Inflammatory macrophage treated with lipopolysaccharide for 4 hours (primary cell): ENCODE data around the gene DPYSL3.
"Not testable (repeated sequence)": the region's sequence is repeated elsewhere in the genome, so short reads cannot be mapped to it uniquely, and the experiment has no call there.

ENCODE experiments used
- DNase-seq: peaks from one replicate; pipeline ENCODE4 v3.0.0-alpha.2; 2020

DPYSL3 gene

DNA sequence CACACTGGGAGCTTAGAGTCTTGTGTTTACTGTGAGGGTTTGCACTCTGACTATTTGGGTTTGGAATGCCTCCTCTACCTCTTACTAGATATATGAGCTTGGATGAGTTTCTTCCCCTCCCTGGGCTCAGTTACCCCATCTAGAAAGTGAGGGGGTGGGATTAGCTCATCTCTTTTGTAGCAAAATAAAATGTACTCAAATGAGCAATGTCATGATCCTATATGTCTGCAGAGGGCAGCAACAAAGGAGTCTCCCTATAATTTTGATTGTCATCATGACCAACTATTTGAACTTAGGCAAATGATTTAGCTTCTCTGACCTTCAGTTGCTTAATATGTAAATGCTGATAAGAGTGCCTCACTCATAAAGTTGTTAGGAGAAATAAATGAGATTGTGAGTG is 109.0 kb downstream of the DPYSL3 start:
- DNase-seq, result peak; percentile 81

DNA sequence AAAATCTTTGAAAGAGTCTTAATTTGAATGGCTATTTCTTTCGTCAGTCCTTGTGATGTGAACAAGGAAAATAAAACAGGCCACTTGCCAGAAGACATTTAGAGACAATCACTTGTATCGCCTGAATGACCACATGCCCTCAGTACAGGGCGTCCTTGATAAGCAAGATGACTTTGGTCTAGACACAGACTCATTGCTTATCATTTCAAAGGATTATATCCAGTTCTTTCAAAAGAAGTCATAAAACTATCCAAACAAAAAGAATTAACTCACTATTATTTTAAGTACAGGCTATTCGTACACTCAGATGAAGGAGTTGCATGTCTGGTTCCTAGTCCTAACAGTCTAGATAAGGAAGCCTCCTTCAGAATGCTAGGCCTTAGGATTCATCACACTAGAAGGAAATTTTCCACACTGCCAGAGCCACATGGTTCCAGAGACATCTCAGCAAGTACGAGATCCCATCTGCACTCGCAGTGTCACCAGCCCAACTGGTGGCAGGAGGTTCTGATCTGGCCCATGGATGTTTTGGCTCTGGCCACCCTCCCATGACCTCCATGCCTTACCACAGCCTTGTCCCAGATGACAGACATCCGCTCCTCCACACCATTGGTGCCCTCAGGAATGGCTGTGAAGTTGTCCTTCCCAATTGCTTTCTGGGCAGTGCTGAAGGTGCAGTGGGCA is 109.6 kb downstream of the DPYSL3 start:
- no peak for DNase-seq

DNA sequence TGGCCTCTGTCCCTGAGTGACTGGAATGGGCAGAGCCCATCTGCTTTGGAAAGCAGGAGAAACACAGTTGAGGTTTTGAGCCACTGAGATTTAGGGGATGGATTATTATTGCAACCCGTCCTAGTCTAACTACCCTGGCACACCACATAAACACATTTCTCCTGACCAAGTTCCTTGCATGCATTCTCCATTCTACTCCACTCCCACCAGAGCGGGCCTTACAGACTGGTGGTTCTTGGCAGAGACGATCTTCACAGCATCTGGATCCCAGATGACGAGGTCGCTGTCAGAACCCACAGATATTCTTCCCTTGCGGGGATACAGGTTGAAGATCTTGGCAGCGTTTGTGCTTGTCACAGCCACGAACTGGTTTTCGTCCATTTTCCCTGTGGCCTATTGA is 111.0 kb downstream of the DPYSL3 start:
- no peak for DNase-seq

DNA sequence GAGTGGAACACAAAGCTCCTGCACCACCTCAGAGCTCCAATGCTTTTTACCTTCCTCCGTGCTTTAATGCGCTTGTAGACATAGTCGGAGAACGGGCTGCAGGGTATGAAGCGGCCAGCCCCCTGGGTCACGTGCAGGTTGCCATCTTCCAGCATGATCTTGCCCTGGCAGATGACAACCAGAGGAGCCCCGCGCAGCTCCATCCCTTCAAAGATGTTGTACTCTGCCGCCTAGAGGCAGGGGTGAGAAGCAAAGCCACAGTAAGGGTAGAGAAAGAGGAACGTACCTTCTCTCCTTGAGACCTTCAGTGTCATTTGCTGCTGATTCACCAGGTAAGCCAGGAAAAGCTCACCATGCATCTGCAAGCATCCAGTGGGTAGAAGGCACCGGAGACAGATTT is 112.3 kb downstream of the DPYSL3 start:
- no peak for DNase-seq

DNA sequence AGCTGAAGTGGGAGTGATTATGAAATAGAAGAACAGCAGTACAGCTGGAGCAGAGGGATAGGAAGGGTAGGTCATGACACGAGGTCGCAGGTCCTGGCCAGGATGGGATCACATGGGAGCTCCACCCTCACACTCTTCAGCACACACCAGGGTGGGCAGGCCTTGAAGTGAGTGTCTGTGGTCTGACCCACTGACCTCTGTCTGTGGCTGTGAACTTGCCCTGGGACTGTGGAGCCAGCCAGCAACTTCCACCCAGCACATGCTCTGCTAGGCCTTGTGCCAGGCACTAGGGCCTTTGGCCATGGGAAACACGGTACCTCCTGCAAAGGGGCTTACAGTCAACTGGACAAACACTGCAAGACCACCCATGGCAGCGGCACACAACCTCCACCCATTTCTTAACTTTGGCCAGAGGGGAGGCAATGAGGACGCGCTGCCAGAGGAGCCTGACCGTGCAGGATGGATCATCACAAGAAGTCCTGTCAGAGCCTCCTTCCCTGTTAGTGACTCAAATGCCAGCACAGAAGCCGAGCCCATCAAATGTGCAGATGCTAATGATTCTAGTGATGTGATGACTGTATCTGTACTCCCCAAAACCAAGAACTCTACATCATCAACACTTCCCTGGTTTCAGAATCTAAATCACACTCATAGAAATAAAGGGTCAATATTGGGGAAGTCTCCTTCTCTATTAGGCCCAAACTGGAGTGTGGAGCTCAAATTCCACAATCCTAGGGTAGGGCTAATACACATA is 113.6 kb downstream of the DPYSL3 start:
- peak; percentile 51 for DNase-seq

DNA sequence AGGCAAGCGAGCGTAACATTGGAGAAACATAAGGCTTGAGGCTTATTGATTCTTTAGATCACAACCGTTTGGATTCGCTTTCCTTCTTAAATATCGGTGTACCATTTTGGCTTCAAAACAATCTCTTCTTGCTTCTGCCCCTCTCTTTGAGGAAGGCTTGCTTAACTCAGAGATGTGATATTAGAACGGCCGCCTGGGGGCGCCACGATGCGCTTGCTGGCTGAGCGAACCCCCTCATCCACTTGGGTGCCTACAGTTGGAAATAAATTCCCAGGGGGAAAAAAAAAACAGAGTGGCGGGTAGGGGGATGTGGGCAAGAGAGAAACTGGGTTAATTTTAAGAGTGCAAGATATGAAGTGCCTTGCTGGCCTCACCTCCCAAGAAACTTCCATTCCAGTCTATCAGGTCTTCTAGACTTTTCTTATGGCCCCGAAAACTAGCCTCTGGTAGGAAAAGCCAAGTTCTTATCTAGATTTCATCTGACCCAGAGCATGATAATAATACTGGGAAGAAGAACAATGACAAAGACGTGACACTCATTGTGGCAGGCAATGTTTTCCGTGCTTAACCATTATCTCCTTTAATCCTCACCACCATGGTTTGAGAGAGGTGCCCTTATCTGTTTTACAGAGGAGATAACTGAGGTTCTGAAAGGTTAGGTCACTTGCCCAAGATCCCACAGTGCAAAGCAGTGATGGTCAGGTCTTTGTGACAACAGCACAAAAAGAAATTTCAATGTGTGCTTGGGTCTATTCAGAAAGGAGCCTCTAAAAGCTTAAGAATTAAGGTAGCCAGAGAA is 115.8 kb downstream of the DPYSL3 start:
- DNase-seq, result no peak

DNA sequence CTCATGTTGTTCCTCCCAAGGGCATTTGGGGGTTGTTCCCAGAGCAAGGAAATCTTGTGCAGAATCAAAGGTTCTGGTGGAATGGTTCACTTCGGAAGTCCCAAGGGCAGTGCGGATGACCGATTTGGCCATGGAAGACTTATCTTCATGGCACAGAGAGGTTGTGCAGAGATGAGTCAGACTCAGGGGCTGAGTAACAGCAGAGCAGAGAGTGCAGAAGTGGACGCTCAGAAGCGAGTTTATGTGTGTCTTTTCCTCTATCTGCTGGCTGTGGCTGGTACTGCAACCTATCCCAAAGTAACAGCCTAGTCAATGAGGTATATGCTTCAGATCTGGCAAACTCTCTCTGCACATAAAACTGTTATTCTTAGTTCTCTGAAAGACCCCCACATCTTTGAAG is 118.1 kb downstream of the DPYSL3 start:
- peak; percentile 68 for DNase-seq

DNA sequence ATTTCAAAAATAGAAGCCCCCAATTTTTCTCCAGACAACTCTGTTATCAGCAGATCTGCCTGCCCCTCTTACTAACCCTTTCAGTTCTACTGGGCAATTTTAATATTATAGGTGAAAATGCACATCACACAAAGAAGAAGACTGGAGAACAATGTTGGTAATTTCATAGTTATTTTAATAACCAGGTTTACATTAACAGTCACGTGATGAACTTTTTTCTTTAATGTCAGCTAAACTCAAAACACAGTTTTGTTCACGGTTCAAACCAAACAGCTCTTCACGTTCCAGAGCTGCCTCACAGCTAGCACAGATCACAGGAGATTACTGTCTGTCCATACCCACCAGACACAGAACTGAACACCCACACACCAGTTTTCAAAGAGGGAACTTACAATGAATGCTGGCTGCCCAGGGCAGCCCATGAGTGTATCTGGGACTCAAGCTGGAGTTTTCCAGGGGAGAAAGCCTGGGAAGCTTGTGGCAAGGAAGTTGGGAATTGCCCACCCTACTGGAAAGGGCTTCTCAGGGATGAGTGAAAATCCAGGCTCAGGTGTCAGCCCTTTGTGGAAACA is 119.1 kb downstream of the DPYSL3 start:
- DNase-seq, result peak; percentile 52

DNA sequence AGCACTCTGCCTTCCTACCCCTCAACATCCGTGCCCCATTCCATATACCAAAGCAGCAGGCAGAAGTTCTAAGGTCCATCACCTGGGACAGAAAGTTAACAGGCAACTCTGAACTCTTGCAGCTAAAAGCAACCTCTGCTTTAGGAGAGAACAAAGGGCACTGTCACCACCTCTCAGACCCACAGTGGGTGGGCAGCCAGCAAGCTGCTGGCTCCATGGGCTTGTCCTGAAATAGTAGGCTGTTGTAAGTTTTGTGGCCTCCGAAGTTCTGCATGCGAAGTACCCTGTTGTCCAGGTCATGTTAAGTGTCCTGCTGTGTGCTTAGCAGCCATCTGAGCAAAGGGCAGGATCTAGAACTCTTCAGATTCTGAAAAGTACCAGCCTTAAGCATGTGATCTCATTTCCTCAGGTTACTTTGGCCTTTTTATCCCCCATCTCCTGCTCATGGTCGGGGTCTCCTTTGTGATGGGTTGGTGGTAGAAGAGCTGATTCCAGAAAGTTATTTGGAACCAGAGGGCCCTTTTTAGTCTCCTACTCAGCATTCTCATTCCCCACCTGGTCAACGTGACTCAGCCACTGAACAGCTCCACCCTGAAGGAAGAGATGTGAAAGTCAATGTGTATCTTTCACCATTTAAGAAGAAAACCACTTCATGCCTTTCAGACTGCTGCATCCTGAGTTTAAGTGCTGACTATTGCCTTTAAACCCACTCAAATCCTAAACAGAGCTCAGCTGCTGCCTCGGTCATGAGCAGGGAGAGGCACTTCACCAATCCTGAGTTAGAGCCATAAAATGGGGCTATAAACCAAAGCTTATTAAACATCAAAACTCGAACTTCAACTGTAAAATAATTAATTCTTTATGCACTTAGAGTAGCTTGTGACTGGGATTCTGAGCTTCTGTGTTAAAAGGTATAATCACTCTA is 121.4 kb downstream of the DPYSL3 start:
- DNase-seq, result no peak

DNA sequence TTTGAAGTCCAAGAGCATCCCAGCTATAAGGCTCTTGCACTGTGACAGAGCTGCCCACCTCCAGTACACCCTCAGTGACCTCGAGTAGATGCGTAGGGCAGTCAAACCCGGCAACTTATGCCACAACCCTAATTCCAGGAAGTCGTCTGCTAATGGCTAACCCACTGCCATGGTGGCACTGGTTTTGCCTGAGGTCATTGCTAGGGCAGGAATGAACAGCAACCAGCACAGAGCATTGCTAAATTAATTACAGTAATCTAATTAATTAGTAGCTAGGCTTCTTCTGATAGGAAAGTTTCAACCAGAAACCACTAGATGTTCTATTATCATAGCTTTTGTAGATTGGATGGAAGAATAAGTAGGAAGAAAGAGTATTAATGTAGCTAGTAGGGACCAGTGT is 122.8 kb downstream of the DPYSL3 start:
- DNase-seq, result no peak

DNA sequence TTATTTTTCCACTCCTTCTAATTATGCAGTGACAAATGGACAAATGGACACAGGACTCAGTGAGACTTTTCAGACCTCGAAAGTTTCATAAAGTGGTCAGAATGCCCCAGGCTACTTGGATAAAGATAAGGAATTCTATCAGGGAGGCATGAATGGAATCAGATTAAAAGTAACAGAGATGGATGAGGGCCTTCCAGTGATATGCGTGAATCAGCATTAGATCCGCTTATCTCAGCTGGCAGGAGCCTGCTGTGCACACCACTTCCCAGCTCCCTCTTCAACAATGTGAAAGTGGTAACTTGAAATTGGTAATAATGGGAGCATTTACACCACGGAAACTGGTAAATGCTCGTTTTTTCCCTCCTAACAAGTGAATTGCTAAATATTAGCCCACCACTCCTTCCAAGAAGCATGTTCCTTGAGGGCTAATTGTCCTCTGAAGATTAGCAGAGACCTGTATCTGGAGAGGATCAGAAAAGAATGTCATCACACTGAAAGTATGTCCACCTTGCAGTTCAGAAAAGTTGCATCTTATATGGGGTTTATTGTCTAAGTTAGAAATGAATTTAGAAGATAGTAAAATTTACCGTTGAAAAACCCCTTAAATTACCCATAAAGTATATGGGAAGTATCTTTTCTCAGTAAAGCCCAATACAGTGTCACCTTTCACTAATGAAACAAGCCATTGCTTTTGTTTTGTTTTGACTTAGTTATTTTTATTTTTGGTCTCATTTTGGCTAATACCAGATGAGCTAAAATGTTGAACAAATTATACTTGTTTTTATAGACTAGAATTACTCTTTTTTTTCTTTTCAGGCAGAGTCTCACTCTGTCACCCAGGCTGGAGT is 125.3 kb downstream of the DPYSL3 start:
- no peak for DNase-seq

DNA sequence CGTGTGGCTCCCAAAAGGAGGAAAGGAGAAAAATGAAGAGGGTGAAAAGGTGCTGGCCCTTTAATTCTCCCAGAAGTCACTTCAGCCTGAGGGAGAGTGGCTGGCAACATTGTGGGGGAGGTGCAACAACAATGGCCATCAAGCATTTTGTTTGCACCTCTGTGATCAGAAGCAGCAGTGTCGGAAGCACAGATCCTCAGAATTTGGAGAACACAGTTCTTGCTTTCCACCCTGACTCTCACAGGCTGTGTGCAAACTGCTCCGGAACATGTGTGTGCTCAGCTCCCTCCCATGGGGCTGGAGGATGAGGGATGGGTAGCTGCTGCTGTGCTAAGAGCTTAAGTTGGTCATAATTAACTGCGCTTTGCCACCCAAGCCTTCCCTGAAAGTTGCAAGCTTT is 127.1 kb downstream of the DPYSL3 start:
- DNase-seq, result no peak

DNA sequence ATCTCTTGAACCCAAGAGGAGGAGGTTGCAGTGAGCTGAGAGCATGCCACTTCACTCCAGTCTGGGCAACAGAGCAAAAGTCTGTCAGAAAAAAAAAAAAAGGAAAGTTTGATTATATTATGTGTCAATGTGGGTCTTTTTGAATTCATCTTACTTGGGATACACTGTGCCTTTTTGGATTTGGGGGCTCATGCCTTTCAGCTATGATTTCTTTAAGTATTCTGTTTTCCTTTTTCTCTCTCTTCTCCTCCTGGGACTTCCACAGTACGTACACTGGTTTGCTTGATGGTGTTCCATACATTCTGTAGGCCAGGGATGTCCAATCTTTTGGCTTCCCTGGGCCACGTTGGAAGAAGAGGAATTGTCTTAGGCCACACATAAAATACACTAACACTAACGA is 128.3 kb downstream of the DPYSL3 start:
- no peak for DNase-seq

DNA sequence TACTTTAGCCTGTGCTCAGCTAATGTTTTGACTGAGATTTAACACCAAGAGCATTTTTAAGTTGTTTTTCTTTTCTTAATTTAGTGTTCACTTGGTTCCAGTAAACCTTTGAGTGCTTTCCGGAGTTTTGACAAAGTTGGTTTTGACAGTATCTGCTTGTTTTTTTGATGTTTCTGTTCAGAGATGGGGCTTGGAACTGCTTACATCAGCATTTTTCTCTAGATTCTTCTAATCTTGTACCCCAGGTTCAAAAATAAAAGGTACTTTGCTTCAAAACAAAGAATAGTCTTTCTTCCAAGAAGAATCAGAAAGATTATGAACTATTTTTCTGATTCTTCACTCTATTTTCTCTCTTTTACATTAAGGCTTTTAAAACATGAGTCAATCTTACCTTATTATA is 132.2 kb downstream of the DPYSL3 start:
- DNase-seq, result no peak

DNA sequence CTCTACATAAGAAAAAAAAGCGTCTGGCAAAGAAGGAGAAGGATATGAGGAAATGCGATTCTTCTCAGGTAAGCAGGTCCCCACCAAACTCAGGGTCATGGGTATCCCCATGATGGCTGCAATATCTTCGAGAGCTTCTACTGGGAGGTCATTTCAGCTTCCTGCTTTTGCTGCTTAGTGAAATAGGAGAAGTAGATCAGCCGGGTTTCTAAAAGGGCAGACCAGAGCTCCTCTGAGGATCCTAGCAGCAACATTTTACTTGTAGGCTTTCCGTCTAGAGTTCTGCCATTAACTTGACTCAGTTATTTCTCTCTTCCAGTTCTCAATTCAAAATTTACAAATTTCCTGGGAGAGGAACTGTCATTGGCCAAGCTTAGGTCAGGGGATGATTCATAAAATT is 134.7 kb downstream of the DPYSL3 start:
- DNase-seq, result peak; percentile 49

DNA sequence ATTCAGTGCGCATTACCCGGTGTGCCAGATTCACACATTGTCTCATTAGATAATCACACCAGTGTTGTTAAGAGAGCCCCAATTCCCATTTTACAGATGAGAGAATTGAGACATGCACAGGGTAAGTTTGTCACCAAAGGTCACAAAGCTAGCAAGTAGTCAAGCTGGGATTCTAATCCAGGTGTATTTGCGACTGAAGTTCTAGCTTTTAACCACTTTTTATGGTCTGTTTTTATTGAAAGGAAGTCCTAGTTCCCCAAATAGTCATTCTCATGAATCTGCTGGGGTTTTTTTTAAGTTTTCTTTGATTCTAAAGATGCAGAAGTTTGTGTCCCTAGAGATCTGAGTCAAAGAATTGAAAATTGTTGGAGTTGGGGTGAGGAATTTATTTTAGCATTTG is 136.5 kb downstream of the DPYSL3 start:
- DNase-seq, result no peak

DNA sequence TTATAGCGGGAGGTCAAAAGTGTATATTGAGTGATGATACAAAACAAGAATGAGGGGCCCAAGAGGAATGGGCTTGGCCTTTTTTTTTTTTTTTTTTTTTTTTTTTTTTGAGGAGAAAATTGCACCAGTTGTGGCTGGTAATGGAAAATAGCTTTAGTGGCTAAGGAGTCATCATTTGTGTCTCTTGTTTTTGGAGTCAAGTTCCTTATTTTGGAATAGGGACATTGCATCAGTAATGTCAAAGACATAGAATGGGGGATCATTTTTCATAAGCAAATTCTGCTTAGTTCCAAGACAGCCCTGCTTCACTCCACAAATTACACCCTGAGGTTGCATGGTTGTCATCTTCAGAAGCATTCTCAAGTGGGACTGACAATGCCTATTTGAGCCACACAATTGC is 137.7 kb downstream of the DPYSL3 start:
- peak; percentile 19 for DNase-seq

DNA sequence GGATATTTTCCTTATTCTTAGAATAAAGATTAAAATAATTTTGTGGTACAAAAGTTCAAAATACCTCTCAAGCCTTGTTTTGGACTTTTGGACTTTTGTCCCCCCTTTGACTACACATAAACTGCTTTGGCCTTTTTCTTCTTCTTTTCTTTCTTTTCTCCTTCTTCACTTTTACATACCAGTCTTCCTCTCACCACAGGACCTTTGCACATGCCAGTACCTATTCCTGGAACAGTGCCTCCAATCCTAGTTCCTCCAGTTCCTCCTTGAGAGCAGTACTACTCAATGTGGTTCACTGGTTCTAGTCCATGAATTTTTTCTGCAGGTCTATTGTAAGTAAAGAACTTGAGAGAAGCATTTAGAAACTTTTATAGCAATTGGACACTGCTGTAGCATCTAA is 138.6 kb downstream of the DPYSL3 start:
- no peak for DNase-seq

DNA sequence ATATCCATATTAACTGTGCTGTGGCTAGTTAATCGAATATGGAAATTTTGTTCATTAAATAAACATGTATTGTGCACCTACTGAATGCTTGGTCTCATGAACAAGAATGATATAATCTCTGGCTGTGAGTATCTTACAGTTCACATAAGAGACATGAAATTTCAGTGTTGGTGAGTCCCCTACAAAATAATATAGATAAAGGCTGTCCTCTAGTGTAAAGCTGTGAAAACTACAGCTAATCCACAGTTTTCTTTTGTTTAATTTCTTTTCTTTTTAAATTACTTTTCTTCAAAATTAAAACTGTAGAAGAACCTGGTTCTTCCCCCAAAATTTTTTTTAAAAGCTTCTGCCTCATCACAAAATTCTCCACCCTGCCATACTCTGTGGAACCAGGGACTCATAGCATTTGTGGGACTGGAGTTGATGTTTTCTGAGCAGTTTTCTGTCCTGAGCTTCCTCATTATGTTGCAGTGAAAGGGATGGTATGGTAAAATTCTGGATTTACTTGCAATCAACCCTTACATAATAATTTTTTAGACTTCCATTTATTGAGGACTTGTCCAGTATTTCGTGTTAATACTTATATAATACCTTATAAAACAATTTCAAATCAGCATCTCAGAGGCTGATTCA is 140.0 kb downstream of the DPYSL3 start:
- DNase-seq, result no peak

DNA sequence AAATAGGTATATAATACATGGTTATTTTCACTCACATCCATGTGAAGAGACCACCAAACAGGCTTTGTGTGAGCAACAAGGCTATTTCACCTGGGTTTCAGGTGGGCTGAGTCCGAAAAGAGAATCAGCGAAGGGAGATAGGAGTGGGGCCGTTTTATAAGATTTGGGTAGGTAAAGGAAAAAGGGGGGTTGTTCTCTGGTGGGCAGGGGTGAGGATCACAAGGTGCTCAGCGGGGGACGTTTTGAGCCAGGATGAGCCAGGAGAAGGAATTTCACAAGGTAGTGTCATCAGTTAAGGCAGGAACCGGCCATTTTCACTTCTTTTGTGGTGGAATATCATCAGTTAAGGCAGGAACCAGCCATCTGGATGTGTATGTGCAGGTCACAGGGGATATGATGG is 142.5 kb downstream of the DPYSL3 start:
- not testable (repeated sequence) for DNase-seq
